HG02763 (cell line): ENCODE measurements around the gene CWH43.
A peak's percentile ranks its signal among the peaks of the same experiment; 100 is the strongest.
"Not testable (repeated sequence)": the region's sequence is repeated elsewhere in the genome, so short reads cannot be mapped to it uniquely, and the experiment has no call there.

Source experiments
- ATAC-seq: cut with Tn5 transposase; IDR thresholded peaks from one replicate; pipeline ENCODE4 v1.9.1; 2021; ENCODE audit warnings: mild to moderate bottlenecking, moderate library complexity; ENCODE audit not compliant: unreplicated experiment

Gene CWH43

DNA sequence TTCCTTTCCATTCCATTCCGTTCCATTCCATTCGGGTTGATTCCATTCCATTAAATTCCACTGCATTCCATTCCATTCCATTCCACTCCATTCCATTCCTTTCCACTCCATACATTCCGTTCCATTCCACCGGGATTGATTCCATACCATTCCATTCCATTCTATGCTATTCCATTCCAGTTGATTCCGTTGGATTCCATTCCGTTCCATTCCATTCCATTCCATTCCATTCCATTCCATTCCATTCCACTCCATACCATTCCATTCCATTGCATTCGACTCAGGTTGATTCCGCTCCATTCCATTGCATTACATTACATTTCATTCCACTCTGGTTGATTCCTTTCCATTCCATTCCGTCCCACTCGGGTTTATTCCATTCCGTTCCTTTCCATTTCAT, 110.1 kb downstream of the CWH43 start:
- ATAC-seq: not testable (repeated sequence)

DNA sequence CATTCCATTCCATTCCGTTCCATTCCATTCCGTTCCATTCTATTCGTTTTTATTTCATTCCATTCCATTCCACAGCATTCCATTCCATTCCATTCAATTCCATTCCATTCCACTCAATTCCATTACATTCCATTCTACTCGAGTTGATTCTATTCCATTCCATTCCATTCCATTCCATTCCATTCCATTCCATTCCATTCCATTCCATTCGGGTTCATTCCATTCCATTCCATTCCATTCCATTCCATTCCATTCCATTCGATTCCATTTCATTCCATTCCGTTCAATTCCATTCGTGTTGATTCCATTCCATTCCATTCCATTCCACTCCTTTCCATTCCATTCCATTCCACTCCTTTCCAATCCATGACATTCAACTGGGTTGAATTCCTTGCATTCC, 110.6 kb downstream of the CWH43 start:
- peak; percentile 33 for ATAC-seq

DNA sequence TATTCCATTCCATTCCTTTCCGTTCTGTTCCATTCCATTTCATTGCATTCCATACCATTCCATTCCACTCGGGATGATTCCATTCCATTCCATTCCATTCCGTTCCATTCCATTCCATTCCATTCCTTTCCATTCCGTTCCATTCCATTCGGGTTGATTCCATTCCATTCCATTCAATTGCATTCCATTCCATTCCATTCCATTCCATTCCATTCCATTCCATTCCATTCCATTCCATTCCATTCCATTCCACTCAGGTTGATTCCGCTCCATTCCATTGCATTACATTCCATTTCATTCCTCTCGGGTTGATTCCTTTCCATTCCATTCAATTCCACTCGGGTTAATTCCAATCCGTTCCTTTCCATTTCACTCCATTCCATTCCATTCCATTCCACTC, 111.0 kb downstream of the CWH43 start:
- ATAC-seq: peak; percentile 31

DNA sequence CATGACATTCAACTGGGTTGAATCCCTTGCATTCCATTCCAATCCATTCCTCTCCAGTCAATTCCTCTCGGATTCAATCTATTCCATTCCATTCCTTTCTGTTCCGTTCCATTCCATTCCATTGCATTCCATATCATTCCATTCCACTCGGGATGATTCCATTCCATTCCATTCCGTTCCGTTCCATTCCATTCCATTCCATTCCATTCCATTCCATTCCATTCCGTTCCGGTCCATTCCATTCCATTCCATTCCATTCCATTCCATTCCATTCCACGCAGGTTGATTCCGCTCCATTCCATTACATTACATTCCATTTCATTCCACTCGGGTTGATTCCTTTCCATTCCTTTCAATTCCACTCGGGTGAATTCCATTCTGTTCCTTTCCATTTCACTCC, 111.4 kb downstream of the CWH43 start:
- not testable (repeated sequence) for ATAC-seq

DNA sequence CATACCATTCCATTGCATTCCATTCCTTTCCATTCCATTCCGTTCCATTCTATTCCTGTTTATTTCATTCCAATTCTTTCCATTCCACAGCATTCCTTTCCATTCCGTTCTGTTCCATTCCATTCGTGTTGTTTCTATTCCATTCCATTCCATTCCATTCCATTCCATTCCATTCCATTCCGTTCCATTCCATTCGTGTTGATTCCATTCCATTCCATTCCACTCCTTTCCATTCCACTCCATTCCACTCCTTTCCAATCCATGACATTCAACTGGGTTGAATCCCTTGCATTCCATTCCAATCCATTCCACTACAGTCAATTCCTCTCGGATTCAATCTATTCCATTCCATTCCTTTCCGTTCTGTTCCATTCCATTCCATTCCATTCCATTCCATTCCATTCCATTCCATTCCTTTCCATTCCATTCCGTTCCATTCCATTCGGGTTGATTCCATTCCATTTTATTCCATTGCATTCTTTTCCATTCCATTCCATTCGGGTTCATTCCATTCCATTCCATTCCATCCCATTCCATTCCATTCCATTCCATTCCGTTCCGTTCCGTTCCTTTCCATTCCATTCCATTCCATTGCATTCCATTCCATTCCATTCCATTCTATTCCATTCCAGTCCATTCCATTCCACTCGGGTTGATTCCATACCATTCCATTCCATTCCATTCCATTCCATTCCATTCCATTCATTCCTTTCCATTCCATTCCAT, 112.1 kb downstream of the CWH43 start:
- not testable (repeated sequence) for ATAC-seq

DNA sequence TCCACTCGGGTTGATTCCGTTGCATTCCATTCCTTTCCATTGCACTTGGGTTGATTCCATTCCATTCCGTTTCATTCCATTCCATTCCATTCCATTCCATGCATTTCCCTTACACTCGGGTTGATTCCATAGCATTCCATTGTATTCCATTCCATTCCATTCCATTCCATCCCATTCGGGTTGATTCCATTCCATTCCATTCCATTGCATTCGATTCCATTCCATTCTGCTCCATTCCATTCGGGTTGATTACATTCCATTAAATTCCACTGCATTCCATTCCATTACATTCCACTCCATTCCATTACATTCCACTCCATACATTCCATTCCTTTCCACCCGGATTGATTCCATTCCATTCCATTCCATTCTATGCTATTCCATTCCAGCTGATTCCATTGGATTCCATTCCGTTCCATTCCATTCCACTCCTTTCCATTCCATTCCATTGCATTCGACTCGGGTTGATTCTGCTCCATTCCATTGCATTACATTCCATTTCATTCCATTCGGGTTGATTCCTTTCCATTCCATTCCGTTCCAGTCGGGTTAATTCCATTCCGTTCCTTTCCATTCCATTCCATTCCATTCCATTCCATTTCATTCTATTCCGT, 113.9 kb downstream of the CWH43 start:
- ATAC-seq: not testable (repeated sequence)

DNA sequence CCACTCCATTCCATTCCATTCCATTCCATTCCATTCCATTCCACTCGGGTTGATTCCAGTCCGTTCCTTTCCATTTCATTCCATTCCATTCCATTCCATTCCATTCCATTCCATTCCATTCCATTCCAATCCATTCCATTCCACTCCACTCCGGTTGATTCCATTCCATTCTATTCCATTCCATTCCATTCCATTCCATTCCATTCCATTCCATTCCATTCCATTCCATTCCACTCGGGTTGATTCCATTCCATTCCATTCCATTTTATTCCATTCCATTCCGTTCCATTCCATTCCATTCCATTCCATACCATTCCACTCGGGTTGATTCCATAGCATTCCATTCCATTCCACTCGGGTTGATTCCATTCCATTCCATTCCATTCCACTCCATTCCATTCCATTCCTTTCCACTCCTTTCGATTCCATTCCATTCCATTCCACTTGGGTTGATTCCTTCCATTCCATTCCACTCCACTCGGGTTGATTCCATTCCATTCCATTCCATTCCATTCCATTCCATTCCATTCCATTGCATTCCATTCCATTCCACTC, 116.3 kb downstream of the CWH43 start:
- ATAC-seq: peak; percentile 32

DNA sequence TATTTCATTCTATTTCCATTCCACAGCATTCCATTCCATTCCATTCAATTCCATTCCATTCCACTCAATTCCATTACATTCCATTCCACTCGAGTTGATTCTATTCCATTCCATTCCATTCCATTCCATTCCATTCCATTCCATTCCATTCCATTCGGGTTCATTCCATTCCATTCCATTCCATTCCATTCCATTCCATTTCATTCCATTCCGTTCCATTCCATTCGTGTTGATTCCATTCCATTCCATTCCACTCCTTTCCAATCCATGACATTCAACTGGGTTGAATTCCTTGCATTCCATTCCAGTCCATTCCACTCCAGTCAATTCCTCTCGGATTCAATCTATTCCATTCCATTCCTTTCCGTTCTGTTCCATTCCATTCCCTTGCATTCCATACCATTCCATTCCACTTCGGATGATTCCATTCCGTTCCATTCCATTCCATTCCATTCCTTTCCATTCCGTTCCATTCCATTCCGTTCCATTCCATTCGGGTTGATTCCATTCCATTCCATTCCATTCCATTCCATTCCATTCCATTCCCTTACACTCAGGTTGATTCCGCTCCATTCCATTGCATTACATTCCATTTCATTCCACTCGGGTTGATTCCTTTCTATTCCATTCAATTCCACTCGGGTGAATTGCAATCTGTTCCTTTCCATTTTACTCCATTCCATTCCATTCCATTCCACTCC, 117.5 kb downstream of the CWH43 start:
- ATAC-seq: not testable (repeated sequence)

DNA sequence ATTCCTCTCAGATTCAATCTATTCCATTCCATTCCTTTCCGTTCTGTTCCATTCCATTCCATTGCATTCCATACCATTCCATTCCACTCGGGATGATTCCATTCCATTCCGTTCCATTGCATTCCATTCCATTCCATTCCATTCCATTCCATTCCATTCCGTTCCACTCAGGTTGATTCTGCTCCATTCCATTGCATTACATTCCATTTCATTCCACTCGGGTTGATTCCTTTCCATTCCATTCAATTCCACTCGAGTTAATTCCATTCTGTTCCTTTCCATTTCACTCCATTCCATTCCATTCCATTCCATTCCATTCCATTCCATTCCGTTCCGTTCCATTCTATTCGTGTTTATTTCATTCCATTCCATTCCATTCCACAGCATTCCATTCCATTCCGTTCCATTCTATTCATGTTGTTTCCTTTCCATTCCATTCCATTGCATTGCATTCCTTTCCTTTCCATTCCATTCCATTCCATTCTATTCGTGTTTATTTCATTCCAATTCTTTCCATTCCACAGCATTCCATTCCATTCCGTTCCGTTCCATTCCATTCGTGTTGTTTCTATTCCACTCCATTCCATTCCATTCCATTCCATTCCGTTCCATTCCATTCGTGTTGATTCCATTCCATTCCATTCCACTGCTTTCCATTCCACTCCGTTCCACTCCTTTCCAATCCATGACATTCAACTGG, 118.3 kb downstream of the CWH43 start:
- ATAC-seq: not testable (repeated sequence)

DNA sequence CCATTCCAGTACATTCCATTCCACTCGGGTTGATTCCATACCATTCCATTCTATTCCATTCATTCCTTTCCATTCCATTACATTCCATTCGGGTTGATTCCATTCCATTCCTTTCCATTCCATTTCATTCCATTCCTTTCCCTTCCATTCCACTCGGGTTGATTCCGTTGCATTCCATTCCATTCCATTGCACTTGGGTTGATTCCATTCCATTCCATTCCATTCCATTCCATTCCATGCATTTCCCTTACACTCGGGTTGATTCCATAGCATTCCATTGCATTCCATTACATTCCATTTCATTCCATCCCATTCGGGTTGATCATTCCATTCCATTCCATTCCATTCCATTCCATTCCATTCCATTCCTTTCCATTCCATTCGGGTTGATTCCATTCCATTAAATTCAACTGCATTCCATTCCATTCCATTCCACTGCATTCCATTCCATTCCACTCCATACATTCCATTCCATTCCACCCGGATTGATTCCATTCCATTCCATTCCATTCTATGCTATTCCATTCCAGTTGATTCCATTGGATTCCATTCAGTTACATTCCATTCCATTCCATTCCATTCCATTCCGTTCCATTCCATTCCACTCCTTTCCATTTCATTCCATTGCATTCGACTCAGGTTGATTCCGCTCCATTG, 119.3 kb downstream of the CWH43 start:
- ATAC-seq: not testable (repeated sequence)

DNA sequence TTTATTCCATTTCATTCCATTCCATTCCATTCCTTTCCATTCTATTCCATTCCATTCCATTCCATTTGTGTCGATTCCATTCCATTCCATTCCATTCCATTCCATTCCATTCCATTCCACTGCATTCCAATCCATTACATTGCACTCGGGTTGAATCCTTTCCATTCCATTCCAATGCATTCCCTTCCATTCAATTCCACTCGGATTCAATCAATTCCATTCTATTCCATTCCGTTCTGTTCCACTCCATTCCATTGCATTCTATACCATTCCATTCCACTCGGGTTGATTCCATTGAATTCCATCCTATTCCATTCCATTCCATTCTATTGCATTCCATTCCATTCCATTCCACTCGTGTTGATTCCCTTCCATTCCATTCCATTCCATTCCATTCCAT, 121.2 kb downstream of the CWH43 start:
- ATAC-seq: not testable (repeated sequence)

DNA sequence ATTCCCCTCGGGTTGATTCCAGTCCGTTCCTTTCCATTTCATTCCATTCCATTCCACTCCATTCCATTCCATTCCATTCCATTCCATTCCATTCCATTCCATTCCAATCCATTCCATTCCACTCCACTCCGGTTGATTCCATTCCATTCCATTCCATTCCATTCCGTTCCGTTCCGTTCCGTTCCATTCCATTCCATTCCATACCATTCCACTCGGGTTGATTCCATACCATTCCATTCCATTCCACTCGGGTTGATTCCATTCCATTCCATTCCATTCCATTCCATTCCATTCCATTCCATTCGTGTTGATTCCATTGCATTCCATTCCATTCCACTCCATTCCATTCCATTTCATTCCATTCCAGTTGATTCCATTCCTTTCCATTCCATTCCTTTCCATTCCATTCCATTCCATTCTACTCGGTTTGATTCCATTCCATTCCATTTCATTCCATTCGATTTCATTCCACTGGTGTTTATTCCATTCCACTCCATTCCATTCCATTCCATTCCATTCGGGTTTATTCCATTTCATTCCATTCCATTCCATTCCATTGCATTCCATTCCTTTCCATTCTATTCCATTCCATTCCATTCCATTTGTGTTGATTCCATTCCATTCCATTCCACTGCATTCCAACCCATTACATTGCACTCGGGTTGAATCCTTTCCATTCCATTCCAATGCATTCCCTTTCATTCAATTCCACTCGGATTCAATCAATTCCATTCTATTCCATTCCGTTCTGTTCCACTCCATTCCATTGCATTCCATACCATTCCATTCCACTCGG, 122.3 kb downstream of the CWH43 start:
- peak; percentile 36 for ATAC-seq

DNA sequence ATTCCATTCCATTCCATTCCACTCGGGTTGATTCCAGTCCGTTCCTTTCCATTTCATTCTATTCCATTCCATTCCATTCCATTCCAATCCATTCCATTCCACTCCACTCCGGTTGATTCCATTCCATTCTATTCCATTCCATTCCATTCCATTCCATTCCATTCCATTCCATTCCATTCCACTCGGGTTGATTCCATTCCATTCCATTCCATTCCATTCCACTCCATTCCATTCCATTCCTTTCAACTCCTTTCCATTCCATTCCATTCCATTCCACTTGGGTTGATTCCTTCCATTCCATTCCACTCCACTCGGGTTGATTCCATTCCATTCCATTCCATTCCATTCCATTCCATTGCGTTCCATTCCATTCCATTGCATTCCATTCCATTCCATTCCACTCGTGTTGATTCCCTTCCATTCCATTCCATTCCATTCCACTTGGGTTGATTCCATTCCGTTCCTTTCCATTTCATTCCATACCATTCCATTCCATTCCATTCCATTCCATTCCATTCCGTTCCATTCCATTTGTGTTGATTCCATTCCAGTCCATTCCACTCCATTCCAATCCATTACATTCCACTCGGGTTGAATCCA, 123.6 kb downstream of the CWH43 start:
- ATAC-seq: peak; percentile 34

DNA sequence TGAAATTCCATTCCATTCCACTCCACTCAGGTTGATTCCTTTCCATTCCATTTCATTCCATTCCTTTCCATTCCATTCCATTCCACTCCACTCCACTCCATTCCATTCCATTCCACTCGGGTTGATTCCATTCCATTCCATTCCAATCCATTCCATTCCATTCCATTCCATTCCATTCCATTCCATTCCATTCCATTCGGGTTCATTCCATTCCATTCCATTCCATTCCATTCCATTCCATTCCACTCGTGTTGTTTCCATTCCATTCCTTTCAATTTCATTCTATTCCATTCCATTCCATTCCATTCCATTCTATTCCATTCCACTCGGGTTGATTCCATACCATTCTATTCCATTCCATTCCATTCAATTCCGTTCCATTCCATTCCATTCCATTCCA, 124.5 kb downstream of the CWH43 start:
- peak; percentile 52 for ATAC-seq
